Progenitor cell of endocrine pancreas (in vitro differentiated cells): ENCODE results near the gene DNER. TPM values are rescaled to one million over a fixed set of nuclear protein-coding genes. Genes with fewer than 3 reads are reported as not detected.

ENCODE experiments used
- DNase-seq: peaks from one replicate; pipeline ENCODE4 v3.0.0; 2021; ENCODE audit warnings: low spot score; ENCODE audit not compliant: unreplicated experiment
- H3K27ac Mint-ChIP-seq: 2 replicates; pipeline ENCODE4 v1.8.0; 2021; ENCODE audit warnings: mild to moderate bottlenecking, moderate library complexity, mixed read lengths
- H3K27me3 Mint-ChIP-seq: 2 replicates; pipeline ENCODE4 v1.8.0; 2021; ENCODE audit warnings: mixed read lengths
- H3K36me3 Mint-ChIP-seq: 2 replicates; pipeline ENCODE4 v1.8.0; 2022; ENCODE audit warnings: mixed read lengths; ENCODE audit not compliant: insufficient read depth
- H3K4me1 Mint-ChIP-seq: 2 replicates; pipeline ENCODE4 v1.8.0; 2021; ENCODE audit warnings: low read depth, mixed read lengths
- H3K4me3 Mint-ChIP-seq: 2 replicates; pipeline ENCODE4 v1.8.0; 2021; ENCODE audit warnings: low read depth, mild to moderate bottlenecking, moderate library complexity, mixed read lengths
- H3K9me3 Mint-ChIP-seq: 2 replicates; pipeline ENCODE4 v1.8.0; 2021; ENCODE audit warnings: low read depth, mixed read lengths
- total RNA-seq: library from RNA; stranded (reverse); gene quantifications from 2 replicates; pipeline ENCODE4 v1.2.1, GENCODE V29; 2021
- TF ChIP-seq, protein P1 (sequence below): fragments of 200-600 bp; sonication (generic); IDR thresholded peaks from one replicate; pipeline ENCODE4 v1.5.0; 2021; ENCODE audit warnings: antibody characterized with exemption, mild to moderate bottlenecking; ENCODE audit not compliant: unreplicated experiment

DNER gene
- total RNA-seq, 1 donor from 2014 or later, result 0.91 TPM

- DNase-seq, result no peak
- no peaks in the 10 kb centered on the region for H3K36me3 Mint-ChIP-seq
- no peaks in the 10 kb centered on the region for H3K27me3 Mint-ChIP-seq
- H3K4me3 Mint-ChIP-seq, result no peak overlapping the region
- peaks cover 7% of the 10 kb centered on the region for H3K9me3 Mint-ChIP-seq
- TF ChIP-seq, protein P1, sequence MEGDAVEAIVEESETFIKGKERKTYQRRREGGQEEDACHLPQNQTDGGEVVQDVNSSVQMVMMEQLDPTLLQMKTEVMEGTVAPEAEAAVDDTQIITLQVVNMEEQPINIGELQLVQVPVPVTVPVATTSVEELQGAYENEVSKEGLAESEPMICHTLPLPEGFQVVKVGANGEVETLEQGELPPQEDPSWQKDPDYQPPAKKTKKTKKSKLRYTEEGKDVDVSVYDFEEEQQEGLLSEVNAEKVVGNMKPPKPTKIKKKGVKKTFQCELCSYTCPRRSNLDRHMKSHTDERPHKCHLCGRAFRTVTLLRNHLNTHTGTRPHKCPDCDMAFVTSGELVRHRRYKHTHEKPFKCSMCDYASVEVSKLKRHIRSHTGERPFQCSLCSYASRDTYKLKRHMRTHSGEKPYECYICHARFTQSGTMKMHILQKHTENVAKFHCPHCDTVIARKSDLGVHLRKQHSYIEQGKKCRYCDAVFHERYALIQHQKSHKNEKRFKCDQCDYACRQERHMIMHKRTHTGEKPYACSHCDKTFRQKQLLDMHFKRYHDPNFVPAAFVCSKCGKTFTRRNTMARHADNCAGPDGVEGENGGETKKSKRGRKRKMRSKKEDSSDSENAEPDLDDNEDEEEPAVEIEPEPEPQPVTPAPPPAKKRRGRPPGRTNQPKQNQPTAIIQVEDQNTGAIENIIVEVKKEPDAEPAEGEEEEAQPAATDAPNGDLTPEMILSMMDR, result no peak
- no peaks in the 10 kb centered on the region for H3K4me1 Mint-ChIP-seq
- no peak overlapping the region for H3K27ac Mint-ChIP-seq
Measured at GRCh38 chr2:229530434-229530833, 183.9 kb downstream of the DNER start.

DNA sequence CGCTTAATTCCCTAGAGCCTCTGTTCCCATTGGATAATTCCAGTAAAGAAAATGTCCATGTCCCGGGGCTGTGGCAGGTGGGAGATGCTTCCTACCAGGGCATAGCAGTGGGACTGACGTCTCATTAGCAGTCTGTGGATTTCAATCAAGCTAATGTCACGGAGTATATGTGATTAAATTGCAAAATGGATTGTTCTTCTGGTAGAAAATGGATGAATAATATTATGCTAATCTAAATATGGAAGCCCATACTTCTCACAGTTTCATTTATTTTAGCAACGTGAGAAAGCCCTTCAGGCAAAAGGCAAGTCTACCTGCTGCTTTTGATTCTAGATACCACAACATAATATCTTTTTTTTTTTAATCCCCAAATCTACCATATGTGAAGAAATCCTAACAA, 185.5 kb downstream of the DNER start:
- Mint-ChIP-seq H3K4me1 (no peaks in the 10 kb centered on the region), H3K27me3 (no peaks in the 10 kb centered on the region), H3K4me3 (no peak overlapping the region), H3K9me3 (peaks cover 7% of the 10 kb centered on the region), H3K27ac (no peak overlapping the region), H3K36me3 (no peaks in the 10 kb centered on the region)
- no peak for DNase-seq
- TF ChIP-seq, protein P1, result no peak

DNA sequence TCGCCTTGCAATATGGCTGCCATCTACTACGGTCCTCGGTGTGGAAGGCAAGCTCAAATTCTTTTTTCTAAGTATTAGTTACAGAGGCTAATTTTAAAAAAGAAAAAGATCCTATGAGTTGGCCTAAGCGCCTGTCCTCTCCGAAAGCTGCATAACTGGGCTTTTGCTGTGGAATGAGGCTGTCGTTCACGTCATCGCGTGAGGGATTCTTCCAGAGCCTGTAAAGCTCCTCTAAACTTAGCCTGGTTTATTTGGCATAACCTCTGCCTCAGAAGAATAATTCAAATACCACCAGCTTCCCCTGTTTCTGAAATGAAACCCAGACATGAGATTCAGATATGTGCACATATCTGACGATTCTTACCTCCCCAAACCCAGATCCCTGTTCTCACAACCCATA, 187.4 kb downstream of the DNER start:
- Mint-ChIP-seq H3K27me3 (no peaks in the 10 kb centered on the region), H3K4me3 (no peak overlapping the region), H3K36me3 (no peaks in the 10 kb centered on the region), H3K9me3 (peaks cover 3% of the 10 kb centered on the region), H3K4me1 (no peaks in the 10 kb centered on the region), H3K27ac (no peak overlapping the region)
- TF ChIP-seq, protein P1, result no peak
- DNase-seq, result no peak

- Mint-ChIP-seq H3K36me3 (no peaks in the 10 kb centered on the region), H3K27me3 (no peaks in the 10 kb centered on the region), H3K4me3 (no peak overlapping the region)
Measured at GRCh38 chr2:229524799-229525198, 189.6 kb downstream of the DNER start.

DNA sequence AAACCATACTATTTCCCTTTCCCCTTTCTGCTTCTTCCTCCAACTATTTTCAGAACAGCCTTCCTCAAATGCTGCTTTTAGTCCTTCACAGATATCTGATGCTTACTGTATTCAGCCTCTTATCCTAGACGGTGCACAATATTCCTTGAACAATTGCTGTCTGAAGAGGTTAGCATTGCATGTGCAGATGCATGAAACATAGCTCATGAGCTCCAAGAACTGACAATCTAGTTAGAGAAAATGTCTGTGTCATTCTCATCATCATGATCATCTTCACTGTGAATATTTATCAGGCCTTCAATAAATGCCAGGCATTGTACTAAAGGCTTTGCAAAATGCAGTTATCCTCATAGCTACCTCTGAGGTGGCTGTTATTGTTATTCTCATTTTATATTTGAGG, 190.7 kb downstream of the DNER start:
- H3K9me3 Mint-ChIP-seq, result no peaks in the 10 kb centered on the region
- no peak for DNase-seq
- TF ChIP-seq, protein P1, result no peak
- H3K27me3 Mint-ChIP-seq, result no peaks in the 10 kb centered on the region
- no peaks in the 10 kb centered on the region for H3K4me1 Mint-ChIP-seq
- no peak overlapping the region for H3K27ac Mint-ChIP-seq
- H3K4me3 Mint-ChIP-seq, result no peak overlapping the region
- no peaks in the 10 kb centered on the region for H3K36me3 Mint-ChIP-seq

More at GRCh38 chr2:229524799-229525198, 189.6 kb downstream of the DNER start:
- Mint-ChIP-seq H3K4me1 (no peaks in the 10 kb centered on the region), H3K9me3 (no peaks in the 10 kb centered on the region), H3K27ac (no peak overlapping the region)
- DNase-seq, result no peak
- TF ChIP-seq, protein P1, result no peak
